ENCODE data around the gene ARHGAP26.

- TF ChIP-seq, protein P1, sequence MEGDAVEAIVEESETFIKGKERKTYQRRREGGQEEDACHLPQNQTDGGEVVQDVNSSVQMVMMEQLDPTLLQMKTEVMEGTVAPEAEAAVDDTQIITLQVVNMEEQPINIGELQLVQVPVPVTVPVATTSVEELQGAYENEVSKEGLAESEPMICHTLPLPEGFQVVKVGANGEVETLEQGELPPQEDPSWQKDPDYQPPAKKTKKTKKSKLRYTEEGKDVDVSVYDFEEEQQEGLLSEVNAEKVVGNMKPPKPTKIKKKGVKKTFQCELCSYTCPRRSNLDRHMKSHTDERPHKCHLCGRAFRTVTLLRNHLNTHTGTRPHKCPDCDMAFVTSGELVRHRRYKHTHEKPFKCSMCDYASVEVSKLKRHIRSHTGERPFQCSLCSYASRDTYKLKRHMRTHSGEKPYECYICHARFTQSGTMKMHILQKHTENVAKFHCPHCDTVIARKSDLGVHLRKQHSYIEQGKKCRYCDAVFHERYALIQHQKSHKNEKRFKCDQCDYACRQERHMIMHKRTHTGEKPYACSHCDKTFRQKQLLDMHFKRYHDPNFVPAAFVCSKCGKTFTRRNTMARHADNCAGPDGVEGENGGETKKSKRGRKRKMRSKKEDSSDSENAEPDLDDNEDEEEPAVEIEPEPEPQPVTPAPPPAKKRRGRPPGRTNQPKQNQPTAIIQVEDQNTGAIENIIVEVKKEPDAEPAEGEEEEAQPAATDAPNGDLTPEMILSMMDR (IDR thresholded peaks at IDR 0.05; ENCODE audit: poor library complexity, severe bottlenecking) = no peak
- peak; percentile 6 for TF ChIP-seq POLR2AphosphoS5 (IDR thresholded peaks at IDR 0.05)
- no peak for TF ChIP-seq EZH2 (IDR thresholded peaks at IDR 0.05; ENCODE audit: borderline replicate concordance, insufficient read depth, low read length, poor library complexity, severe bottlenecking)
- TF ChIP-seq RAD21 (conservative IDR thresholded peaks at IDR 0.05) = no peak
- peak; percentile 74 for TF ChIP-seq EP300 (conservative IDR thresholded peaks at IDR 0.05; ENCODE audit: poor library complexity, severe bottlenecking)
- TF ChIP-seq TAF1 (IDR thresholded peaks at IDR 0.05; ENCODE audit: low read depth) = no peak
- TF ChIP-seq, protein P2, sequence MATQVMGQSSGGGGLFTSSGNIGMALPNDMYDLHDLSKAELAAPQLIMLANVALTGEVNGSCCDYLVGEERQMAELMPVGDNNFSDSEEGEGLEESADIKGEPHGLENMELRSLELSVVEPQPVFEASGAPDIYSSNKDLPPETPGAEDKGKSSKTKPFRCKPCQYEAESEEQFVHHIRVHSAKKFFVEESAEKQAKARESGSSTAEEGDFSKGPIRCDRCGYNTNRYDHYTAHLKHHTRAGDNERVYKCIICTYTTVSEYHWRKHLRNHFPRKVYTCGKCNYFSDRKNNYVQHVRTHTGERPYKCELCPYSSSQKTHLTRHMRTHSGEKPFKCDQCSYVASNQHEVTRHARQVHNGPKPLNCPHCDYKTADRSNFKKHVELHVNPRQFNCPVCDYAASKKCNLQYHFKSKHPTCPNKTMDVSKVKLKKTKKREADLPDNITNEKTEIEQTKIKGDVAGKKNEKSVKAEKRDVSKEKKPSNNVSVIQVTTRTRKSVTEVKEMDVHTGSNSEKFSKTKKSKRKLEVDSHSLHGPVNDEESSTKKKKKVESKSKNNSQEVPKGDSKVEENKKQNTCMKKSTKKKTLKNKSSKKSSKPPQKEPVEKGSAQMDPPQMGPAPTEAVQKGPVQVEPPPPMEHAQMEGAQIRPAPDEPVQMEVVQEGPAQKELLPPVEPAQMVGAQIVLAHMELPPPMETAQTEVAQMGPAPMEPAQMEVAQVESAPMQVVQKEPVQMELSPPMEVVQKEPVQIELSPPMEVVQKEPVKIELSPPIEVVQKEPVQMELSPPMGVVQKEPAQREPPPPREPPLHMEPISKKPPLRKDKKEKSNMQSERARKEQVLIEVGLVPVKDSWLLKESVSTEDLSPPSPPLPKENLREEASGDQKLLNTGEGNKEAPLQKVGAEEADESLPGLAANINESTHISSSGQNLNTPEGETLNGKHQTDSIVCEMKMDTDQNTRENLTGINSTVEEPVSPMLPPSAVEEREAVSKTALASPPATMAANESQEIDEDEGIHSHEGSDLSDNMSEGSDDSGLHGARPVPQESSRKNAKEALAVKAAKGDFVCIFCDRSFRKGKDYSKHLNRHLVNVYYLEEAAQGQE (IDR thresholded peaks at IDR 0.05; ENCODE audit: borderline replicate concordance) = no peak
- TF ChIP-seq SMC3 (conservative IDR thresholded peaks at IDR 0.05; ENCODE audit: poor library complexity) = no peak
Observed at GRCh38 chr5:143212261-143212660, 442.1 kb downstream of the ARHGAP26 start.
